ENCODE data around the gene CFAP47.

DNA sequence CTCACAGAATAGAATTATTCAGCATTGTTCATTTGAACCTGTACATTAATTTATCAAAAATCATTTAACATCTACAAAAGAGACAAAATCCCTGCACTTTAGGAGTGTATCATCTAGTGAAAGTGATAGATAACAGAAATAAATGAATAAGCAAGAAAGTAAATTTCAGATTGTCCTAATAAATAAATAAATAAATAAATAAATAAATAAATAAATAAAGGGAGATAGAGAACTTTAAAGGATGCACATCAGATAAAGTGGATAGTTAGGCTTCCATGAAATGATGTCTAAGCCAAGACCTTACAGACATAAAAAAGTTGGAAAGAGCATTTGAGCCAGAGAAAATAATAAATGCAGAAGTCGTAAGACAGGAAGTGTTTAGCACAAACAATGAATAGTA lies 444.7 kb downstream of the CFAP47 start:
- TF ChIP-seq, protein P1, sequence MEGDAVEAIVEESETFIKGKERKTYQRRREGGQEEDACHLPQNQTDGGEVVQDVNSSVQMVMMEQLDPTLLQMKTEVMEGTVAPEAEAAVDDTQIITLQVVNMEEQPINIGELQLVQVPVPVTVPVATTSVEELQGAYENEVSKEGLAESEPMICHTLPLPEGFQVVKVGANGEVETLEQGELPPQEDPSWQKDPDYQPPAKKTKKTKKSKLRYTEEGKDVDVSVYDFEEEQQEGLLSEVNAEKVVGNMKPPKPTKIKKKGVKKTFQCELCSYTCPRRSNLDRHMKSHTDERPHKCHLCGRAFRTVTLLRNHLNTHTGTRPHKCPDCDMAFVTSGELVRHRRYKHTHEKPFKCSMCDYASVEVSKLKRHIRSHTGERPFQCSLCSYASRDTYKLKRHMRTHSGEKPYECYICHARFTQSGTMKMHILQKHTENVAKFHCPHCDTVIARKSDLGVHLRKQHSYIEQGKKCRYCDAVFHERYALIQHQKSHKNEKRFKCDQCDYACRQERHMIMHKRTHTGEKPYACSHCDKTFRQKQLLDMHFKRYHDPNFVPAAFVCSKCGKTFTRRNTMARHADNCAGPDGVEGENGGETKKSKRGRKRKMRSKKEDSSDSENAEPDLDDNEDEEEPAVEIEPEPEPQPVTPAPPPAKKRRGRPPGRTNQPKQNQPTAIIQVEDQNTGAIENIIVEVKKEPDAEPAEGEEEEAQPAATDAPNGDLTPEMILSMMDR (IDR thresholded peaks at IDR 0.05; ENCODE audit: low read depth, low read length, poor library complexity, severe bottlenecking): no peak
- no peak for TF ChIP-seq EZH2phosphoT487 (IDR thresholded peaks at IDR 0.05; ENCODE audit: borderline replicate concordance, low read length)
